CD4-positive, alpha-beta T cell (primary cell): ENCODE data around the gene NCKAP5. TPM values are rescaled to one million over a fixed set of nuclear protein-coding genes. Genes with fewer than 3 reads are reported as not detected.

Experiments used
- ATAC-seq: fragments of 200-7000 bp; cut with Tn5 transposase; one replicate; pipeline ENCODE4 v1.10.0; 2022; ENCODE audit warnings: mild to moderate bottlenecking; ENCODE audit not compliant: poor library complexity
- CTCF ChIA-PET: fragments of 350-600 bp; sonication (Branson Sonifier 250); formaldehyde crosslinking; loops from one replicate; lab custom pipeline; 2021; ENCODE audit warnings: antibody characterized with exemption, inconsistent platforms; lab: Charles Lee
- POLR2A ChIA-PET: fragments of 350-600 bp; sonication (Branson Sonifier 250); formaldehyde crosslinking; loops from one replicate; lab custom pipeline; 2021; ENCODE audit warnings: antibody characterized with exemption, inconsistent platforms; lab: Charles Lee
- DNase-seq, 14 experiments: peaks; one replicate each; pipeline ENCODE4 v3.0.0-alpha.2; 2013 to 2020; ENCODE audit warnings: mixed read lengths in 2 of 14
- H3K27ac ChIP-seq, 2 donors: one replicate each; pipeline versions ENCODE4 v1.5.1 to v1.7.0; 2013; ENCODE audit warnings: low read length in 2 of 2, low read depth in 1 of 2, mild to moderate bottlenecking in 1 of 2
- H3K27me3 ChIP-seq, 2 experiments: 1 replicate in 1 of 2; 2 replicates in 1 of 2; pipeline versions ENCODE4 v1.6.1 to v1.7.0; 2013; ENCODE audit warnings: low read length in 2 of 2, control low read depth in 1 of 2, mild to moderate bottlenecking in 1 of 2, moderate library complexity in 1 of 2; ENCODE audit not compliant: insufficient read depth in 2 of 2, control insufficient read depth in 1 of 2
- H3K36me3 ChIP-seq: one replicate; pipeline ENCODE4 v1.6.1; 2013; ENCODE audit warnings: low read length, control low read depth; ENCODE audit not compliant: insufficient read depth
- H3K4me1 ChIP-seq: one replicate; pipeline ENCODE4 v1.6.1; 2013; ENCODE audit warnings: low read length, control low read depth; ENCODE audit not compliant: insufficient read depth
- H3K4me3 ChIP-seq: one replicate; pipeline ENCODE4 v1.5.1; 2013; ENCODE audit warnings: mild to moderate bottlenecking, low read length, moderate library complexity
- H3K9me3 ChIP-seq, 2 experiments: 1 replicate in 1 of 2; 2 replicates in 1 of 2; pipeline versions ENCODE4 v1.6.1 to v1.7.0; 2013; ENCODE audit warnings: low read length in 2 of 2, mild to moderate bottlenecking in 2 of 2, control low read depth in 1 of 2, moderate library complexity in 1 of 2; ENCODE audit not compliant: control insufficient read depth in 1 of 2, insufficient read depth in 1 of 2
- H3K27ac Mint-ChIP-seq: one replicate; pipeline ENCODE4 v1.8.0; 2020; ENCODE audit warnings: mixed read lengths
- H3K27me3 Mint-ChIP-seq: one replicate; pipeline ENCODE4 v1.8.0; 2021; ENCODE audit warnings: mixed read lengths
- H3K36me3 Mint-ChIP-seq: one replicate; pipeline ENCODE4 v1.8.0; 2021; ENCODE audit warnings: low read depth, mixed read lengths
- H3K4me1 Mint-ChIP-seq: one replicate; pipeline ENCODE4 v1.8.0; 2021; ENCODE audit warnings: low read depth, mixed read lengths
- H3K4me3 Mint-ChIP-seq: one replicate; pipeline ENCODE4 v1.8.0; 2020; ENCODE audit warnings: mild to moderate bottlenecking, mixed read lengths
- H3K9me3 Mint-ChIP-seq: one replicate; pipeline ENCODE4 v1.8.0; 2020; ENCODE audit warnings: mixed read lengths
- intact Hi-C, 2 experiments: fragments of 100-400 bp; cut with DNase I in 1 of 2; cut with micrococcal nuclease in 1 of 2; formaldehyde crosslinking; loops; one replicate each; pipeline versions ENCODE4 v1.15.1 to v1.9.0; 2023 to 2025; cut with DNase I, micrococcal nuclease
- total RNA-seq, 174 experiments: library from RNA in 2 of 174; stranded (reverse) in 2 of 174; gene quantifications; one replicate each; pipeline ENCODE4 v1.2.3 and lab custom pipeline; 2021 to 2026
- TF ChIP-seq, protein P1 (sequence below): fragments of 200-600 bp; IDR thresholded peaks from one replicate; pipeline ENCODE4 v1.8.0; 2022; ENCODE audit warnings: antibody characterized with exemption, mild to moderate bottlenecking

Gene NCKAP5
- total RNA-seq, 2 experiments from 2014 or later, result not detected

GRCh38 chr2:132692816-132693215 lies 875.4 kb downstream of the NCKAP5 start:
- Mint-ChIP-seq H3K4me1 (no peaks in the 10 kb centered on the region), H3K27ac (no peak overlapping the region), H3K36me3 (no peaks in the 10 kb centered on the region), H3K9me3 (no peaks in the 10 kb centered on the region), H3K4me3 (no peak overlapping the region), H3K27me3 (no peaks in the 10 kb centered on the region)
- intact Hi-C loops, result no loop called here
- no peak overlapping the region for H3K27ac ChIP-seq
- ATAC-seq, result no peak
- TF ChIP-seq, protein P1, sequence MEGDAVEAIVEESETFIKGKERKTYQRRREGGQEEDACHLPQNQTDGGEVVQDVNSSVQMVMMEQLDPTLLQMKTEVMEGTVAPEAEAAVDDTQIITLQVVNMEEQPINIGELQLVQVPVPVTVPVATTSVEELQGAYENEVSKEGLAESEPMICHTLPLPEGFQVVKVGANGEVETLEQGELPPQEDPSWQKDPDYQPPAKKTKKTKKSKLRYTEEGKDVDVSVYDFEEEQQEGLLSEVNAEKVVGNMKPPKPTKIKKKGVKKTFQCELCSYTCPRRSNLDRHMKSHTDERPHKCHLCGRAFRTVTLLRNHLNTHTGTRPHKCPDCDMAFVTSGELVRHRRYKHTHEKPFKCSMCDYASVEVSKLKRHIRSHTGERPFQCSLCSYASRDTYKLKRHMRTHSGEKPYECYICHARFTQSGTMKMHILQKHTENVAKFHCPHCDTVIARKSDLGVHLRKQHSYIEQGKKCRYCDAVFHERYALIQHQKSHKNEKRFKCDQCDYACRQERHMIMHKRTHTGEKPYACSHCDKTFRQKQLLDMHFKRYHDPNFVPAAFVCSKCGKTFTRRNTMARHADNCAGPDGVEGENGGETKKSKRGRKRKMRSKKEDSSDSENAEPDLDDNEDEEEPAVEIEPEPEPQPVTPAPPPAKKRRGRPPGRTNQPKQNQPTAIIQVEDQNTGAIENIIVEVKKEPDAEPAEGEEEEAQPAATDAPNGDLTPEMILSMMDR, result no peak
- ChIA-PET CTCF (no interaction called here), POLR2A (no interaction called here)
- H3K9me3 ChIP-seq, result no peaks in the 10 kb centered on the region
- no peaks in the 10 kb centered on the region for H3K27me3 ChIP-seq
- no peak for DNase-seq
- no peaks in the 10 kb centered on the region for H3K4me1 ChIP-seq
- no peak overlapping the region for H3K4me3 ChIP-seq
- H3K36me3 ChIP-seq, result no peaks in the 10 kb centered on the region

GRCh38 chr2:132691556-132691955 lies 876.7 kb downstream of the NCKAP5 start:
- Mint-ChIP-seq H3K27me3 (no peaks in the 10 kb centered on the region), H3K4me1 (no peaks in the 10 kb centered on the region), H3K27ac (no peak overlapping the region), H3K36me3 (no peaks in the 10 kb centered on the region), H3K4me3 (no peak overlapping the region), H3K9me3 (no peaks in the 10 kb centered on the region)
- no peaks in the 10 kb centered on the region for H3K4me1 ChIP-seq
- no peaks in the 10 kb centered on the region for H3K36me3 ChIP-seq
- no peak for ATAC-seq
- intact Hi-C loops, result no loop called here
- no peak overlapping the region for H3K4me3 ChIP-seq
- no peaks in the 10 kb centered on the region for H3K9me3 ChIP-seq
- H3K27ac ChIP-seq, result no peak overlapping the region
- POLR2A ChIA-PET, result no interaction called here
- TF ChIP-seq, protein P1, result no peak
- no peak for DNase-seq
- CTCF ChIA-PET, result no interaction called here
- no peaks in the 10 kb centered on the region for H3K27me3 ChIP-seq

DNA sequence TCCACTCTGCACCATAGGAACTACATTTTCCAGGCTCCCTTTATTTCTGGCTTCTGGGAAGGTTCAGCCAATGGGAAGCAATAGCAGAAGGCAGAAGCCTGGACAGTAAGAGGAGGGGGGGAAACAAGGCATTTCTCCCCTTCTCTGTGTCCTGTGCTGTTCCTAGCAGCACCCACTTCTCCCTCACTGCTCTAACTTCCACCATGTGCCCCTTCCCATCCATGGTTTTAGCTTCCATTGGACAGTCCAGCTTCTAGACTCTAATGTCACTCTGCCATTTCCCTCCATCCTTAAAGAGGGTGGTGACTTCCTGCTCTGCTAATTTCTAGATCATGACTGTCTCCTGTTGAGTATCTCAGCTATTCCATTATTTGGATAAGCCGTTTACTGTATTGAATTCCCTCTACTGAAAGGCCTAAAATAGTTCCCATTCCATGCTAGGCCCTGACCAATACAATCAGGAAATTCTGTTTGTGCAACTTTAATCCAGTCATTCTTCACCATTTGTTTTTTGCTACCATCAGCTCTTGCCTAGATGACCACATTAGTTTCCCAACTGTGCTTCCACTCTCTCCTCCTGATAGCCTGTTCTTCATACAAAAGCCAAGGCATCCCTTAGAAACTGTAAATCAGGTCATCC lies 877.5 kb downstream of the NCKAP5 start:
- Histone ChIP-seq H3K27ac (no peak overlapping the region), H3K4me3 (no peak overlapping the region), H3K4me1 (no peaks in the 10 kb centered on the region), H3K9me3 (no peaks in the 10 kb centered on the region), H3K27me3 (no peaks in the 10 kb centered on the region), H3K36me3 (no peaks in the 10 kb centered on the region)
- TF ChIP-seq, protein P1, result no peak
- intact Hi-C loops, result no loop called here
- ChIA-PET CTCF (no interaction called here), POLR2A (no interaction called here)
- Mint-ChIP-seq H3K4me1 (no peaks in the 10 kb centered on the region), H3K4me3 (no peak overlapping the region), H3K36me3 (no peaks in the 10 kb centered on the region), H3K9me3 (no peaks in the 10 kb centered on the region), H3K27ac (no peak overlapping the region), H3K27me3 (no peaks in the 10 kb centered on the region)
- DNase-seq (no peak), ATAC-seq (no peak)
